Stomach (tissue), 9 donors: ENCODE measurements around the gene ETV6. TPM values are rescaled to one million over a fixed set of nuclear protein-coding genes. Genes with fewer than 3 reads are reported as not detected.

Experiments
- DNase-seq, 2 donors: peaks; one replicate each; pipeline versions ENCODE4 v3.0.0 to v3.0.0-alpha.2; 2013 to 2019
- H3K27ac ChIP-seq, 5 donors: fragments of 200-600 bp in 4 of 5; sonication (generic) in 4 of 5; one replicate each; pipeline ENCODE4 v1.5.1; 2013 to 2019; ENCODE audit warnings: mild to moderate bottlenecking in 1 of 5, moderate library complexity in 1 of 5
- H3K27me3 ChIP-seq, 3 donors: fragments of 200-600 bp; sonication (generic); one replicate each; pipeline ENCODE4 v1.5.1; 2017 to 2019; ENCODE audit warnings: mixed run types in 1 of 3
- H3K36me3 ChIP-seq, 4 donors: fragments of 200-600 bp; sonication (generic); 1 replicate in 3 of 4; 2 replicates in 1 of 4; pipeline ENCODE4 v1.5.1; 2016 to 2019
- H3K4me1 ChIP-seq, 4 donors: fragments of 200-600 bp; sonication (generic); one replicate each; pipeline ENCODE4 v1.5.1; 2016 to 2019
- H3K4me3 ChIP-seq, 4 donors: fragments of 200-600 bp; sonication (generic) in 3 of 4; one replicate each; pipeline ENCODE4 v1.5.1; 2016 to 2019; ENCODE audit warnings: mild to moderate bottlenecking in 1 of 4
- H3K9me3 ChIP-seq, 4 donors: fragments of 200-600 bp; sonication (generic); one replicate each; pipeline ENCODE4 v1.5.1; 2016 to 2019
- CTCF ChIP-seq, 7 experiments: fragments of 450-650 bp in 4 of 7; fragments of 200-600 bp in 3 of 7; sonication (generic) in 3 of 7; IDR thresholded peaks; one replicate each; pipeline ENCODE4 v1.5.1; 2016 to 2019; ENCODE audit warnings: antibody characterized with exemption in 7 of 7, control low read depth in 2 of 7, mild to moderate bottlenecking in 1 of 7
- EP300 ChIP-seq: sonication (generic); formaldehyde crosslinking; IDR thresholded peaks from one replicate; pipeline ENCODE4 v1.6.1; 2017; ENCODE audit warnings: antibody characterized with exemption
- POLR2A ChIP-seq, 4 donors: fragments of 450-650 bp; IDR thresholded peaks; one replicate each; pipeline ENCODE4 v1.6.1; 2016; ENCODE audit warnings: antibody characterized with exemption in 4 of 4, control low read depth in 2 of 4, mild to moderate bottlenecking in 1 of 4, moderate library complexity in 1 of 4
- POLR2AphosphoS5 ChIP-seq, 3 donors: sonication (generic); formaldehyde crosslinking; IDR thresholded peaks; one replicate each; pipeline ENCODE4 v1.6.1; 2016; ENCODE audit warnings: antibody characterized with exemption in 3 of 3
- WGBS, 5 donors: extraction: QIAGEN DNeasy Blood & Tissue Kit in 3 of 5; methylation state at CpG; one replicate each; pipeline versions ENCODE4 v1.1.5 to v1.1.7; 2013 to 2018; 5-methylcytosine and 5-hydroxymethylcytosine counted together
- intact Hi-C: fragments of 100-400 bp; cut with DNase I; formaldehyde crosslinking; loops from one replicate; pipeline ENCODE4 v1.15.1; 2023; ENCODE audit warnings: low total_unique reads
- polyA plus RNA-seq, 3 donors: library from polyadenylated mRNA; stranded (reverse); fragments of 200-250 nt; gene quantifications; one replicate each; pipeline ENCODE4 v1.2.3, GENCODE V29; 2013
- total RNA-seq, 5 donors: library from RNA; depleted of rRNA; stranded (reverse); fragments of >200 nt; gene quantifications; one replicate each; pipeline versions ENCODE4 v1.1.0 to v1.2.3, GENCODE V29; 2014 to 2016
- donor health status: healthy with polysubstance abuse.
- donor health status: Bipolar disorder and iron deficiency.
- donor health status: healthy.

Gene ETV6
- total and polyA plus RNA-seq, 8 donors, result 4.1 to 60.3 (median 13.4) TPM

DNA sequence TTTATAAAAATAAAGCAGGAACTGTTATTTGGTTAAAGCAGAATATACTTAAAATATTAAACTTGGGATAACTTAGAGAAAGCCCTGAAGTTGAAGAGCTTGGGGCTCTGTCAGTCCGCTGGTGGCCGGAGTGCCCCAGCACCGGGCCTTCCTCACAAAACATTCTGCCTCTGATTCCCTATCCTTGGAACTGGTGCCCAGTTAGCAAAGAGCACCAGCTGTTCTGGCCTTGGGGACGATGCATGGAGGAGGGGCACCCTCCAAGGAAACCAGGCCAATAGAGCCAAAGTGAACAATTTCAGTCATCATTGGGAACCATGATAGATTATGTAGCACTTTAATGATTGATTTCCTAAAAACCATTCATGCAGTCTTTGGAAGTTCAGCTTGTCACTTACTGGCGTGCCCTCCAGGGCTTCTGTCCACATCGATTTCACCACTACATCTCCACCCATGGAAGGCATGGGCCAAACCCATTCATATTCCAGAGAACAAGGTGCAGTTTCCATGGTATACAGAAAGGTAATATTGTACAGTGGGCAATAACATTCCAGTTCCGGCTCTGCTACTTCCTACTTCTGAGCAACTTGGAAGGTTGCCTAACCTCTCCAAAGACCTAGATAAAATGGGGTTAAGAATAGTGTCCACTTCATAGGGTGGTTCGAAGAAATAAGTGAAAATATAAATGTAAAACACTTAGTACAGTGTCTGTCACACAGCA lies 145.9 kb downstream of the ETV6 start:
- Histone ChIP-seq H3K27ac (peak overlapping the region in 4 of 5 donors; percentile 8 to 88 (median 74)), H3K36me3 (peaks cover 0 to 3% (median 0%) of the 10 kb centered on the region in 4 donors), H3K9me3 (no peaks in the 10 kb centered on the region), H3K4me3 (no peak overlapping the region), H3K27me3 (no peaks in the 10 kb centered on the region), H3K4me1 (peaks cover 28 to 82% (median 61%) of the 10 kb centered on the region in 4 donors)
- 66 to 71% (median 67%) methylated on average over 8 of the region's 8 CpGs for WGBS, 5 donors
- intact Hi-C loops, result no loop called here
- TF ChIP-seq EP300 (no peak), POLR2A (IDR thresholded peaks at IDR 0.05) (no peak), POLR2AphosphoS5 (IDR thresholded peaks at IDR 0.05) (no peak), CTCF (IDR thresholded peaks at IDR 0.05) (no peak)
- peak in 1 of 2 donors; percentile 49 for DNase-seq

DNA sequence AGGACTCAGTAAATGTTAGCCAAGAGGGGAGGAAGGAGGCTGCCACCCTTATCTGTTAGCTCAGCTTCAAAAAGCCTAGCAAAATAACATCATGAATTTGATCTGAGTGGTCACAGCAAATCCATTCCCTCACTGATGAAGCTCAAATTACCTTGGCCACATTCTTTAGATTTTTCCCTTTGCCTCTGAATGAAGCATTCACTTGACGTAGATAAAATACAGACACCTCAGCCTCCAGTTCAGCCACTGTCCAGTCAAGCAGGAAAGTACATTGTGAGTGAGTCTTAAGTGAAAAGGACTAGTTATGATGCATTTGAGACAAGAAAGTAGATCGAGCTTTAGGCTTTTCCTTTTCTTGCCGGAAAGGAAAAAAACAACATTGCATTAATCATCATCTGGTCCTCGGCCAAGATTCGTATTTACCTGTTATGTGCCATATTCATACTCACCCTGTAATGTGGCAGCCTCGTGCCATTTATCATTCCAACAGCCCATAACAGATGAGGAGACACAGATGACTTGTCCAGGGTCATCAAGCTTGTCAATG lies 146.5 kb downstream of the ETV6 start:
- WGBS, 5 donors, result 41 to 50% (median 47%) methylated on average over 6 of the region's 6 CpGs
- H3K4me3 ChIP-seq, result no peak overlapping the region
- H3K27me3 ChIP-seq, result no peaks in the 10 kb centered on the region
- peak in 1 of 2 donors; percentile 53 for DNase-seq
- no peaks in the 10 kb centered on the region for H3K9me3 ChIP-seq
- intact Hi-C loops, result no loop called here
- H3K4me1 ChIP-seq, result peaks cover 28 to 78% (median 60%) of the 10 kb centered on the region in 4 donors
- peak overlapping the region in 4 of 5 donors; percentile 8 to 88 (median 74) for H3K27ac ChIP-seq
- H3K36me3 ChIP-seq, result peaks cover 0 to 3% (median 0%) of the 10 kb centered on the region in 4 donors
- TF ChIP-seq EP300 (no peak), CTCF (IDR thresholded peaks at IDR 0.05) (no peak), POLR2AphosphoS5 (IDR thresholded peaks at IDR 0.05) (peak in 1 of 3 donors; percentile 15), POLR2A (IDR thresholded peaks at IDR 0.05) (no peak)

GRCh38 chr12:11797317-11797913 lies 147.9 kb downstream of the ETV6 start:
- peak in 1 of 3 donors; percentile 71 for TF ChIP-seq POLR2AphosphoS5 (IDR thresholded peaks at IDR 0.05)
- no peak for TF ChIP-seq EP300
- TF ChIP-seq CTCF (IDR thresholded peaks at IDR 0.05), result no peak
- no peak for TF ChIP-seq POLR2A (IDR thresholded peaks at IDR 0.05)
- Histone ChIP-seq H3K27me3 (no peaks in the 10 kb centered on the region), H3K4me1 (peaks cover 28 to 73% (median 58%) of the 10 kb centered on the region in 4 donors), H3K36me3 (no peaks in the 10 kb centered on the region), H3K9me3 (no peaks in the 10 kb centered on the region), H3K4me3 (no peak overlapping the region), H3K27ac (peak overlapping the region; percentile 13 to 88 (median 72))
- intact Hi-C loops, result no loop called here
- DNase-seq, result peak; percentile 37 to 45
- WGBS, 5 donors, result 38 to 54% (median 43%) methylated on average over 5 of the region's 5 CpGs

- no peak for DNase-seq
- H3K27ac ChIP-seq, result peak overlapping the region in 4 of 5 donors; percentile 13 to 88 (median 74)
- intact Hi-C loops, result no loop called here
- WGBS, 5 donors, result 60 to 68% (median 65%) methylated on average over 7 of the region's 7 CpGs
- TF ChIP-seq POLR2AphosphoS5 (IDR thresholded peaks at IDR 0.05) (no peak), POLR2A (IDR thresholded peaks at IDR 0.05) (no peak), EP300 (no peak), CTCF (IDR thresholded peaks at IDR 0.05) (no peak)
- no peaks in the 10 kb centered on the region for H3K27me3 ChIP-seq
- H3K4me1 ChIP-seq, result peaks cover 28 to 68% (median 56%) of the 10 kb centered on the region in 4 donors
- H3K9me3 ChIP-seq, result no peaks in the 10 kb centered on the region
- no peaks in the 10 kb centered on the region for H3K36me3 ChIP-seq
- no peak overlapping the region for H3K4me3 ChIP-seq
These were observed 148.7 kb downstream of the ETV6 start for GRCh38 chr12:11798006-11798708.
